HEK293 (cell line): ENCODE measurements around the gene RPL19.

ENCODE experiments used
- CTCF ChIA-PET: fragments of 350-600 bp; formaldehyde crosslinking; extraction: SDS; loops from one replicate; lab custom pipeline; 2021; ENCODE audit warnings: antibody characterized with exemption; lab: Yijun Ruan, JAX
- POLR2A ChIA-PET: fragments of 300-600 bp; formaldehyde crosslinking; extraction: SDS; loops from one replicate; lab custom pipeline; 2020; ENCODE audit warnings: antibody characterized with exemption, inconsistent platforms; lab: Yijun Ruan, JAX
- H3K27ac ChIP-seq: fragments of 200-500 bp; sonication (Bioruptor generic); 2 replicates; pipeline ENCODE4 v1.5.1; 2014; ENCODE audit warnings: low read depth, low read length, control low read depth, inconsistent platforms; ENCODE audit errors: extremely low read depth
- H3K36me3 ChIP-seq, 2 experiments: fragments of 200-500 bp in 1 of 2; sonication (Bioruptor generic) in 1 of 2; 1 replicate in 1 of 2; 2 replicates in 1 of 2; pipeline ENCODE4 v1.5.1; 2014 to 2017; ENCODE audit warnings: inconsistent platforms in 2 of 2, low read length in 2 of 2; ENCODE audit not compliant: control insufficient read depth in 2 of 2, insufficient read depth in 1 of 2
- H3K4me1 ChIP-seq: fragments of 200-500 bp; sonication (Bioruptor generic); 2 replicates; pipeline ENCODE4 v1.5.1; 2014; ENCODE audit warnings: mild to moderate bottlenecking, low read length, inconsistent platforms; ENCODE audit not compliant: control insufficient read depth, insufficient read depth
- H3K4me3 ChIP-seq: 2 replicates; pipeline ENCODE4 v1.5.1; 2011; ENCODE audit warnings: low read depth, mild to moderate bottlenecking, control low read depth, low read length, moderate library complexity
- H3K9me3 ChIP-seq: fragments of 200-500 bp; sonication (Bioruptor generic); 2 replicates; pipeline ENCODE4 v1.5.1; 2014; ENCODE audit warnings: low read depth, low read length, inconsistent platforms; ENCODE audit not compliant: control insufficient read depth, insufficient read depth
- GLIS1 ChIP-seq: fragments of 450-650 bp; formaldehyde crosslinking; IDR thresholded peaks from 2 replicates; pipeline ENCODE4 v1.5.1; 2016; ENCODE audit warnings: missing biosample characterization, missing genetic modification characterization
- INSM2 ChIP-seq: fragments of 450-650 bp; formaldehyde crosslinking; IDR thresholded peaks from 2 replicates; pipeline ENCODE4 v1.5.1; 2016; ENCODE audit warnings: missing biosample characterization, missing genetic modification characterization
- MEIS1 ChIP-seq: sonication (generic); formaldehyde crosslinking; IDR thresholded peaks from 2 replicates; pipeline ENCODE4 v1.8.1; 2022; ENCODE audit warnings: missing genetic modification reagents, mild to moderate bottlenecking, borderline replicate concordance
- REPIN1 ChIP-seq: fragments of 450-650 bp; formaldehyde crosslinking; IDR thresholded peaks from 2 replicates; pipeline ENCODE4 v1.5.1; 2017; ENCODE audit warnings: missing biosample characterization, missing genetic modification characterization, low read depth
- REST ChIP-seq: fragments of 450-650 bp; formaldehyde crosslinking; IDR thresholded peaks from 2 replicates; pipeline ENCODE4 v1.5.1; 2016; ENCODE audit warnings: missing biosample characterization, missing genetic modification characterization
- SALL2 ChIP-seq: fragments of 450-650 bp; formaldehyde crosslinking; IDR thresholded peaks from 2 replicates; pipeline ENCODE4 v1.5.0; 2017; ENCODE audit warnings: missing biosample characterization, mild to moderate bottlenecking, missing genetic modification characterization, borderline replicate concordance
- SCRT2 ChIP-seq: fragments of 450-650 bp; formaldehyde crosslinking; IDR thresholded peaks from 2 replicates; pipeline ENCODE4 v1.5.1; 2016; ENCODE audit warnings: missing biosample characterization, missing genetic modification characterization
- SP2 ChIP-seq: fragments of 450-650 bp; formaldehyde crosslinking; IDR thresholded peaks from 2 replicates; pipeline ENCODE4 v1.5.1; 2016; ENCODE audit warnings: missing biosample characterization, missing genetic modification characterization
- YY2 ChIP-seq: fragments of 450-650 bp; formaldehyde crosslinking; IDR thresholded peaks from 2 replicates; pipeline ENCODE4 v1.5.1; 2016; ENCODE audit warnings: missing biosample characterization, missing genetic modification characterization
- ZBTB7A ChIP-seq: fragments of 450-650 bp; formaldehyde crosslinking; IDR thresholded peaks from 2 replicates; pipeline ENCODE4 v1.5.1; 2016; ENCODE audit warnings: low read depth, missing biosample characterization, missing genetic modification characterization
- ZNF121 ChIP-seq: fragments of 450-650 bp; formaldehyde crosslinking; IDR thresholded peaks from 2 replicates; pipeline ENCODE4 v1.5.1; 2016; ENCODE audit warnings: missing biosample characterization, missing genetic modification characterization
- ZNF221 ChIP-seq: fragments of 450-650 bp; formaldehyde crosslinking; IDR thresholded peaks from 2 replicates; pipeline ENCODE4 v1.5.1; 2017; ENCODE audit warnings: missing biosample characterization, missing genetic modification characterization, borderline replicate concordance
- ZNF23 ChIP-seq: fragments of 450-650 bp; formaldehyde crosslinking; IDR thresholded peaks from 2 replicates; pipeline ENCODE4 v1.5.1; 2016; ENCODE audit warnings: missing biosample characterization, missing genetic modification characterization, borderline replicate concordance
- ZNF24 ChIP-seq: fragments of 450-650 bp; formaldehyde crosslinking; IDR thresholded peaks from 2 replicates; pipeline ENCODE4 v1.5.1; 2016; ENCODE audit warnings: missing biosample characterization, missing genetic modification characterization
- ZNF248 ChIP-seq: fragments of 450-650 bp; formaldehyde crosslinking; IDR thresholded peaks from 2 replicates; pipeline ENCODE4 v1.5.1; 2017; ENCODE audit warnings: missing biosample characterization, missing genetic modification characterization
- ZNF37A ChIP-seq: fragments of 450-650 bp; IDR thresholded peaks from 2 replicates; pipeline ENCODE4 v1.5.1; 2018; ENCODE audit warnings: missing biosample characterization, missing genetic modification characterization
- ZNF514 ChIP-seq: fragments of 450-650 bp; formaldehyde crosslinking; IDR thresholded peaks from 2 replicates; pipeline ENCODE4 v1.5.1; 2016; ENCODE audit warnings: missing biosample characterization, missing genetic modification characterization
- ZNF518A ChIP-seq: fragments of 450-650 bp; formaldehyde crosslinking; conservative IDR thresholded peaks from 2 replicates; pipeline ENCODE4 v1.5.1; 2016; ENCODE audit warnings: low read depth, missing biosample characterization, missing genetic modification characterization
- ZNF600 ChIP-seq: fragments of 450-650 bp; formaldehyde crosslinking; IDR thresholded peaks from 2 replicates; pipeline ENCODE4 v1.5.1; 2016; ENCODE audit warnings: missing biosample characterization, missing genetic modification characterization
- ZNF629 ChIP-seq: fragments of 450-650 bp; formaldehyde crosslinking; IDR thresholded peaks from 2 replicates; pipeline ENCODE4 v1.5.1; 2017; ENCODE audit warnings: missing biosample characterization, missing genetic modification characterization
- ZNF670 ChIP-seq: fragments of 450-650 bp; formaldehyde crosslinking; IDR thresholded peaks from 2 replicates; pipeline ENCODE4 v1.5.1; 2016; ENCODE audit warnings: missing biosample characterization, missing genetic modification characterization, low read depth
- ZNF785 ChIP-seq: fragments of 450-650 bp; formaldehyde crosslinking; IDR thresholded peaks from 2 replicates; pipeline ENCODE4 v1.5.1; 2016; ENCODE audit warnings: missing biosample characterization, missing genetic modification characterization
- ZNF792 ChIP-seq: fragments of 450-650 bp; formaldehyde crosslinking; IDR thresholded peaks from 2 replicates; pipeline ENCODE4 v1.5.1; 2016; ENCODE audit warnings: missing biosample characterization, missing genetic modification characterization
- ZSCAN18 ChIP-seq: fragments of 450-650 bp; formaldehyde crosslinking; IDR thresholded peaks from 2 replicates; pipeline ENCODE4 v1.5.1; 2016; ENCODE audit warnings: missing biosample characterization, missing genetic modification characterization

RPL19 gene

GRCh38 chr17:39219647-39220154 lies 19.6 kb downstream of the RPL19 start:
- CTCF ChIA-PET, result interaction anchor here (1.2 to 2.9 kb wide), 3 partner anchors 13 to 16 kb away, joined by 3 to 18 read pairs (median 5); no protein-coding TSS in a partner anchor
- Histone ChIP-seq H3K4me3 (no peak overlapping the region), H3K4me1 (no peaks in the 10 kb centered on the region), H3K27ac (no peak overlapping the region), H3K9me3 (no peaks in the 10 kb centered on the region), H3K36me3 (no peaks in the 10 kb centered on the region)
- TF ChIP-seq SP2 (tag by site-specific recombination) (no peak), ZSCAN18 (no peak), ZNF600 (no peak), GLIS1 (tag by site-specific recombination) (no peak), ZNF24 (tag by site-specific recombination) (no peak), ZNF37A (tag by site-specific recombination) (no peak), ZNF629 (tag by site-specific recombination) (no peak), ZNF121 (tag by site-specific recombination) (no peak), ZNF514 (no peak), REST (tag by site-specific recombination) (no peak), ZNF670 (tag by site-specific recombination) (no peak), ZNF792 (tag by site-specific recombination) (no peak), ZBTB7A (tag by site-specific recombination) (no peak)
- POLR2A ChIA-PET, result interaction anchor here (1.3 to 1.7 kb wide), 2 partner anchors 13 to 20 kb away, joined by 4 to 5 read pairs; partner anchors contain the start of gene RPL19

GRCh38 chr17:39221572-39221971 lies 21.5 kb downstream of the RPL19 start:
- ChIA-PET CTCF (interaction anchor here (0.6 to 3.2 kb wide), 6 partner anchors 11 to 17 kb away, joined by 3 to 19 read pairs (median 4); no protein-coding TSS in a partner anchor), POLR2A (no interaction called here)
- Histone ChIP-seq H3K4me1 (peaks cover 3% of the 10 kb centered on the region; the same call in 1 of the 2 replicates), H3K36me3 (no peaks in the 10 kb centered on the region), H3K27ac (no peak overlapping the region)
- TF ChIP-seq SCRT2 (tag by site-specific recombination) (no peak), ZNF785 (tag by site-specific recombination) (no peak), INSM2 (tag by site-specific recombination) (no peak), MEIS1 (CRISPR knock-in tag) (no peak), REPIN1 (tag by site-specific recombination) (no peak), ZNF24 (tag by site-specific recombination) (no peak), ZNF248 (tag by site-specific recombination) (no peak), ZNF518A (tag by site-specific recombination) (no peak), SALL2 (tag by site-specific recombination) (no peak), ZNF221 (tag by site-specific recombination) (no peak), ZNF23 (tag by site-specific recombination) (no peak), YY2 (tag by site-specific recombination) (no peak)
- TF ChIP-seq, all 188 proteins: peak for 0
- no peaks in the 10 kb centered on the region for H3K9me3 ChIP-seq
- no peak overlapping the region for H3K4me3 ChIP-seq
